GM19324 (cell line): ENCODE measurements around the gene TOP2A.

Experiments used
- ATAC-seq: cut with Tn5 transposase; IDR thresholded peaks from one replicate; pipeline ENCODE4 v1.9.1; 2021; ENCODE audit warnings: mild to moderate bottlenecking, moderate library complexity; ENCODE audit not compliant: unreplicated experiment, low FRiP score

TOP2A gene

DNA sequence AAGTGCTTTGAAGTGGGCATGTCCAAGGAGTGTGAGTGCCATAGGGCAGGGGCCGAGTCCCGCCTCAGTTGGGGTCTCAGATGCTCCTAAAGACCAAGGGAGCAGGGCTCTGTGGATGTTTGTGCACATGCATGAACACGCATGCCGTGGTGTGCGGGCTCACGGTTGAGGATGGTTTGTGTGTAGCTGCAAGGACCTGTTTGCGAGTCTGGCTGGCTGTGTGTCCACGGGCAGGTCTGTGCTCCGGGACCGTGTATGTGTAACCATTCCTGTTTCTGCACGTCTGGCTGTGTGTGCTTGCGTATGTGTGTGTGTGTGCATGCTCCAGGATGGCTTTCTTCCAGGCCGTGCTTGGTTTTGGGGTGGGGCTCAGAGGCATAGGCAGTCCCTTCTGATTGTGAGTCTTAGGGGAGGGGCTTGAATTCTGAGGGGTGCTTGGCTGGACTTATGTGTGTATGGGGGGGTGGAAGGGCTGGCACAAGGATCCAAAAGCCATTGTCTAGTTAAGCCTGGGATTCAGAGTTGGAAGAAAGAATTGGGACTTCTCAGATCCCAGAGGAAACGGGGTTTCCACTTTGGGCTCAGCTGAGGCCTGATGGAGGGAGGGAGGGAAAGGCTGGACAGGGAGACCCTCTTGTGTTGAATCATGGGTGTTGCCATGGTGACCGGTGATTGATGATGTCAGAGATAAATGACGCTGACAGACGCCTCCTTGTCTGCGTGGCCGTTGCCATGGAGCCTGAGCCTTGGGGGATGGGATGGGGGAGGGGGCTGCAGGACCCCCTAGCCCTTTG, 67.6 kb downstream of the TOP2A start:
- no peak for ATAC-seq

DNA sequence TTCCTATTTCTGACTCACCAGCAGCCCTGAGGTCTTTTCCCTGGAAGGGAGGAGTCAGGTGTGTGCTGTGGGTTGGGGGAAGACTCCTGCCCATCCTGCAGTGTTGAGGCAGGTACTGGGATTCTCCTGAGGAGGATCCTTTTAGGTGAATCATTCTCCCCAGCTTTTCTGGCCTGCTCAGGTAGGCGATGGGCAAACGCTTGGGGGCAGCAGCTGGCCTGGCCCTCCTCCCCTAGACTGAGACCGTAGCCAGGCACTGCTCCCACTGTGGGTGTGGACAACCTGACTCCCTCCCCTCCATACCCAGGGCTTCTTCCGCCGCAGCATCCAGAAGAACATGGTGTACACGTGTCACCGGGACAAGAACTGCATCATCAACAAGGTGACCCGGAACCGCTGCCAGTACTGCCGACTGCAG, 68.2 kb downstream of the TOP2A start:
- ATAC-seq: no peak

GRCh38 chr17:40348562-40349476, 68.9 kb downstream of the TOP2A start:
- no peak for ATAC-seq

- ATAC-seq: no peak
These were observed 69.6 kb downstream of the TOP2A start for GRCh38 chr17:40348136-40348504.

DNA sequence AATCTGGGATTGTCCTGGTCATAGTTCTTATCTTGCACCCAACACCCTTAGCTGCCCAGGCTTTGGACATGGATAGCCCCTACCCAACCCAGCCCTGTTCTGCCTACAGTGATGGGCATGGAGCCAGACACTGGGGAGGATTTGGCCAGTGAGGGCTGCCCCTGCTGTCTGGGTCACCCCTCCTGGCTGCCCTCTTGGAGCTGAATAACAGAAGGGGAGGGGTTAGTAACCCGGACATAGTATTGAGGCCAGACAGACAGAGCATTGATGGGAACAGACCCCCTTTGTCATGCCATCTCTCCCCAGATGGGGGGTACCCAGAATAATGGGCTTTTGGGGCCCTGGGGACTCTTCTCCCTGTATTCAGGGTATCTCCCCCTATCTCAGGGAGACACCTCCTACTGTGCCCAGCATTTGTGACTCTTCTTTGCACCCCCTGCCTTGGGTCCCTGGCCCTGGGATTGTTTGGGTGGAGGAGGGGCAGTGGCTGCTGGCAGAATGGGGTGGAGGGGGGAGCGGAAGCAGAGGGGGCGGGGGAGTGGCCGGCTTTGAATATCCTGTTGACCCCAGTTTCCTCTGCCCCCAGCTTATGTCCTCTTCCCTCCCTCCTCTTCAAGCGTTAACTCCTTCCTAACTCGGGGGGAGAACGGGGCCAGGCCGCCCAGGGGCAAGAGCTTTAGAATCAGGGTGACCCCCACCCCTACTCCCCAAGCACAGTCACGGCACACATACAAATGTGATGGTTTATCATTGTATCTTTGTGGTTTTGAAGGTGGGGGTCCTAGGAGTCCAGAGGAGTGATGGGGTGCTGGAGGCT, 70.2 kb downstream of the TOP2A start:
- no peak for ATAC-seq

DNA sequence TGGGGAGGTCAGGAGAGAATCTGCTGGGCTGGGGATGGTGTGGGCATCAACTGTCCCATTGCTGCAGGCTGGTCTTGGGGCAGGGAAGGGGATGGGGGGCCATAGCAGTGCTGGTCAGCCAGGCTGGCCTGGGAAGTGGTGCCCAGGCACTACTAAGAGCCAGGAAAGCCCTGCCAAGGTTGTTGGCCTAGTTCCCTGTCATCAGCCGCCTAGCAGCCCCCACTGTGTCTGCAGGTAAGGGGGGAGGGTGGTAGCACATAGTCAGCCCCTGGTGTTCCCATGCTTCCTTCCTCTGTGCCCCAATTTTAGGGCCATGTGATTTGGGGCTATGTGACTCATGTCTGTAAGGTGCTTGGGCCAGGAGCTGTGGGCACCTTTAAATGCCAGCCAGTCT, 70.9 kb downstream of the TOP2A start:
- no peak for ATAC-seq

GRCh38 chr17:40345994-40346764, 71.5 kb downstream of the TOP2A start:
- ATAC-seq: no peak

DNA sequence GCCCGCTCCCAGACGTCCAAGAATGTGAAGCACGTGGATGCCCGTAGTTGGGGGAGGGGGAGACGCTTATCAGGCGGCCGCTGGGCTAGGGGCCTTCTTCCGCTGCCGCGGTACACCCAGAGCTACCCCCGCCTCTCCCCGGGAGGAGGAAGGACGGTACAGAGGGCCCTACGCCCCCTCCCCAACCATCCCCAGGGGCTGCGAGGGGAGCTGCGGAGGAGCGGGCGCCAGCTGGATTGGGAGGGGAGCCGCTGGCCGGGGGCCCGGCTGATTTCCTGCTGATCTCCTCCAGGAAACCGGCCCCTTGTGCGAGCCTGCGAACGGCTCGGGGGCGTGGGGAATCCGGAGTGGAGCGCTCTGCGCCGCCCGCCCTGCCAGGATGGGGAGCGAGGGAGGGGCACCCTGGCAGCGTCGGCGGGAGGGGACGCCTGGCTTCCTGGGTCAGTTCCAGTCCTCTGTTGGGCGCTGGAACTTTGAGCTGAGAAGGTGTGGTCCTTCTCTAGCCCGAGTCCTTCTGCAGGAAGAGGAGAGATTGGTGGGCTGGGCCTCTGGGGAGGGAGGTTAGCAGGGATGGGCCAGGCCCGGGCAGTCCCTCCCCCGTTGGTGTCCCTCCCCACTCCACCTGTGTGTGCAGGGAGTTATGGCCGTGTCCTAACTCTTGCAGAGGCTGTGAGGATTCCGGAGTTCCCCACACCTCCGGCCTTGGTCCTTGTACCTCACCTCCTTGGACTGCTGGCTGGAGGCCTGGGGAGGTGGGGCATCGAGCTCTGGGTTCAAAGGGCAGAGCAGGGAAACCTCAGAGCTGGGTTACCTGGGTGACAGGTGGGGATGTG, 72.3 kb downstream of the TOP2A start:
- ATAC-seq: no peak

GRCh38 chr17:40344421-40345160, 73.1 kb downstream of the TOP2A start:
- no peak for ATAC-seq

- ATAC-seq: no peak
These were observed 74.2 kb downstream of the TOP2A start for GRCh38 chr17:40343219-40344119.

DNA sequence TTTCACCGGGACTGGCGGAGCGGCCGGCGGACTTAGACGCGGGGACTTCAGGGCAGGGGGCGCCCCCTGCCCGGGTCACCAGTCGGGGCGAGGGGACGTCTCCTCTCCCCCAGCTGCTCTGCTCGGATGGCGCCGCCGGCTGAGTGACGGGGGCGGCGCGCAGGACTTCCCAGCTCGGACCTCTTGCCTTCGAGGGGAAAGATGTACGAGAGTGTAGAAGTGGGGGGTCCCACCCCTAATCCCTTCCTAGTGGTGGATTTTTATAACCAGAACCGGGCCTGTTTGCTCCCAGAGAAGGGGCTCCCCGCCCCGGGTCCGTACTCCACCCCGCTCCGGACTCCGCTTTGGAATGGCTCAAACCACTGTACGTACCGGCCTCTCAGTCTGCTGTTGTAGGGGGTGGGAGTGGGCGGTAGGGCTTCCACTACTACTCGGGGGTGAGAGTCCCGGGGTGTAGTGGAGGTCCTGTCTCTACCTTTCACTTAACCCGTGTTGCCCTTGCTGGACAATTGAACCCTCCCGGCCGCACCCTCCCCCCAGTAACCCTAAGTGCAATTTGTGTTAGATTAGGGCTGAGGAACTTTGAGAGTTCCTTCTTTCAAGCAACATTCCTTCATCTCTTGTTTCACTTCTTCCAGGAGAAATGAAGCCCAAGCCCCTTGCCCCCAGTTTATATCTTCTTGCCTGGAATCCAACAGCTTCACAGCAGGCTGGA, 75.0 kb downstream of the TOP2A start:
- no peak for ATAC-seq

- ATAC-seq: no peak
These were observed 75.7 kb downstream of the TOP2A start for GRCh38 chr17:40341808-40342503.

- ATAC-seq: peak; percentile 55
These were observed 76.6 kb downstream of the TOP2A start for GRCh38 chr17:40340880-40341807.

DNA sequence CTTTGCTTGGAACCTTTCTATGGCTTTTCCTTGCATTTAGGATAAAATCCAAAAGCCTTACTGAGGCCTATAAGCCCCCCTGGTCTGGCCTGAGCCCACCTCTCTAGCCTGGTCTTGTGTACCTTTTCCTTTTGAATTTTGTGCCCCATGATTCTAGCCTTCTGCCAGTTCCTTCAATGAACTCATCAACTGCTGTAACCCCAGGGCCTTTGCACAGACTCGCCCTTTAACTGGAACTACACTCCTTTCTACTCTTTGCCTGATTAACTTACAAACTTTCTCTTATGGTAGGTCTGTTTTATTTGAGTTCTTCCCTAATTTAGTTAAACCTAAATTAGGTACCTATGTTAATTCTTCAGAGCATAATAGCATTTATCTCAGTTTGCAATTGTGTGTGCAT, 77.4 kb downstream of the TOP2A start:
- no peak for ATAC-seq

GRCh38 chr17:40338941-40339649, 78.6 kb downstream of the TOP2A start:
- ATAC-seq: no peak
